GM12801 (cell line): ENCODE results near the gene CTR9.

Experiments
- TF ChIP-seq, protein P1 (sequence below): IDR thresholded peaks from one replicate; pipeline ENCODE4 v1.5.1; 2011; ENCODE audit warnings: control low read depth; ENCODE audit not compliant: insufficient read length; ENCODE audit errors: extremely low read depth

CTR9 gene

GRCh38 chr11:10785146-10785474 lies 34.1 kb downstream of the CTR9 start:
- TF ChIP-seq, protein P1, sequence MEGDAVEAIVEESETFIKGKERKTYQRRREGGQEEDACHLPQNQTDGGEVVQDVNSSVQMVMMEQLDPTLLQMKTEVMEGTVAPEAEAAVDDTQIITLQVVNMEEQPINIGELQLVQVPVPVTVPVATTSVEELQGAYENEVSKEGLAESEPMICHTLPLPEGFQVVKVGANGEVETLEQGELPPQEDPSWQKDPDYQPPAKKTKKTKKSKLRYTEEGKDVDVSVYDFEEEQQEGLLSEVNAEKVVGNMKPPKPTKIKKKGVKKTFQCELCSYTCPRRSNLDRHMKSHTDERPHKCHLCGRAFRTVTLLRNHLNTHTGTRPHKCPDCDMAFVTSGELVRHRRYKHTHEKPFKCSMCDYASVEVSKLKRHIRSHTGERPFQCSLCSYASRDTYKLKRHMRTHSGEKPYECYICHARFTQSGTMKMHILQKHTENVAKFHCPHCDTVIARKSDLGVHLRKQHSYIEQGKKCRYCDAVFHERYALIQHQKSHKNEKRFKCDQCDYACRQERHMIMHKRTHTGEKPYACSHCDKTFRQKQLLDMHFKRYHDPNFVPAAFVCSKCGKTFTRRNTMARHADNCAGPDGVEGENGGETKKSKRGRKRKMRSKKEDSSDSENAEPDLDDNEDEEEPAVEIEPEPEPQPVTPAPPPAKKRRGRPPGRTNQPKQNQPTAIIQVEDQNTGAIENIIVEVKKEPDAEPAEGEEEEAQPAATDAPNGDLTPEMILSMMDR: no peak

DNA sequence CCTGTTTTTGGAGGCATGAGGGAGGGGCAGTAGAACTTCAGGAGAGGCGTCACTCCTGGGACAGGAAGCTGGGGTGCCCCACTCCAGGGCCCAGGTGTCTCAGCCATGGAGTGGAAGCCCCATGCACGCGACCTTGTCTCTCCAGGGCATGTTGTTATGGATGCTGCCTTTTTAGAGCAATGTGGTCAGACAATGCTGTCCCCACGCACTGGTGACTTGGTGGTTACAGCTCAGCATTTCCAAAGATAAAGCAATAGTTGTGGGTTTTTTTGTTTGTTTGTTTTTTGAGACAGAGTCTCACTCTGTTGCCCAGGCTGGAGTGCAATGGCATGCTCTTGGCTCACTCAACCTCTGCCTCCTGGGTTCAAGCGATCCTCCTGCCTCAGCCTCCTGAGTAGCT lies 35.4 kb downstream of the CTR9 start:
- TF ChIP-seq, protein P1: no peak

DNA sequence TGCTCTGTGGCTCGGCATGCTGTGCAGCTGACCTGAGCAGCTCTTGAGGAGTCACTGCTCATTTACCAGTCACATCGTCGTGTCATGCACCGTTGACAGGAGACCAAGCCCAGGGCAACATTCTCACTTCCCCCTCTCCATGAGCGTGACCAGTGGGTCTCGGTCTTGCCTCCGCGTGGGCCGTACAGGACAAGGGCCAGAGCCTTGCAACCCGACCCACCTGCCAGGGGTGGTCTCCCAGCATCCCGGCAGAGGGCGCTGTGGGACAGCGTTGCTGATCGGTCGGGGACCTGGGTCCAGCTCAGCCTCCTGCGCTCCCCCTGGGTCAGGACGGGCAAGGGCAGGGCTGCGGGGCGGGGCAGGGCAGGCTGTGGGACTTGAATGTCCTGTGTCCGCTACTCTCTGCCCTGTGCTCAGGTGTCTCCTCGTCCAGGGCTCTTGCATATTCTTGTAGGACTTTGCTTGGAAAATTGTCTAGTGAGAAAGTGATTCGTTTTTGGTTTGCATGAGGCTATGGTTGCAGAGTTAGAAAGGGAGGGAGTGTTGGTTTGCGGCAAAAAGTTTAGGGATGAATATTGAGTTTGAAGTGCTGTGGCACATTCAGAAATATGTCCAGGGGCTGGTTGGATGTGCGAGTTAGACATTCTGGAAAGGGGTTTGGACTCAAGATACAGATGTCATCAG lies 41.5 kb downstream of the CTR9 start:
- TF ChIP-seq, protein P1: peak; percentile 4

GRCh38 chr11:10793470-10794255 lies 42.6 kb downstream of the CTR9 start:
- TF ChIP-seq, protein P1: no peak

GRCh38 chr11:10796191-10796590 lies 45.1 kb downstream of the CTR9 start:
- TF ChIP-seq, protein P1: no peak

GRCh38 chr11:10797001-10797400 lies 46.0 kb downstream of the CTR9 start:
- TF ChIP-seq, protein P1: no peak

GRCh38 chr11:10797531-10797930 lies 46.5 kb downstream of the CTR9 start:
- TF ChIP-seq, protein P1: no peak
